Fibroblast of lung (primary cell): ENCODE measurements around the gene ERH. TPM values are rescaled to one million over a fixed set of nuclear protein-coding genes. Genes with fewer than 3 reads are reported as not detected.

Experiments
- DNase-seq, 2 donors: peaks; one replicate each; pipeline versions ENCODE4 v3.0.0 to v3.0.0-alpha.2; 2010; ENCODE audit warnings: low read depth in 2 of 2
- H2AFZ ChIP-seq: 2 replicates; pipeline ENCODE4 v1.5.1; 2012; ENCODE audit warnings: low read length, control low read depth, inconsistent platforms
- H3K27ac ChIP-seq: 2 replicates; pipeline ENCODE4 v1.5.1; 2011; ENCODE audit warnings: low read length, control low read depth; ENCODE audit not compliant: insufficient read depth
- H3K27me3 ChIP-seq: 2 replicates; pipeline ENCODE4 v1.5.1; 2011; ENCODE audit warnings: mild to moderate bottlenecking, low read length; ENCODE audit not compliant: control insufficient read depth, insufficient read depth
- H3K36me3 ChIP-seq: 2 replicates; pipeline ENCODE4 v1.5.1; 2011; ENCODE audit warnings: low read length; ENCODE audit not compliant: control insufficient read depth, insufficient read depth
- H3K4me1 ChIP-seq: 2 replicates; pipeline ENCODE4 v1.5.1; 2011; ENCODE audit warnings: low read length; ENCODE audit not compliant: control insufficient read depth, insufficient read depth; ENCODE audit errors: extremely low read depth
- H3K4me2 ChIP-seq: 2 replicates; pipeline ENCODE4 v1.5.1; 2011; ENCODE audit warnings: low read length, control low read depth; ENCODE audit not compliant: insufficient read depth; ENCODE audit errors: extremely low read depth
- H3K4me3 ChIP-seq, 4 experiments: fragments of 200-600 bp in 1 of 4; sonication (generic) in 1 of 4; replicated peaks in 1 of 4; 2 replicates each; pipeline ENCODE4 v1.5.1; 2011 to 2016; ENCODE audit warnings: low read length in 4 of 4, low read depth in 3 of 4, mild to moderate bottlenecking in 3 of 4, control low read depth in 2 of 4, inconsistent platforms in 1 of 4, mixed read lengths in 1 of 4; ENCODE audit not compliant: insufficient read depth in 1 of 4; ENCODE audit errors: control extremely low read depth in 1 of 4
- H3K79me2 ChIP-seq: 2 replicates; pipeline ENCODE4 v1.5.1; 2012; ENCODE audit warnings: mild to moderate bottlenecking, low read length, inconsistent platforms; ENCODE audit not compliant: control insufficient read depth, insufficient read depth
- H3K9ac ChIP-seq: 2 replicates; pipeline ENCODE4 v1.5.1; 2011; ENCODE audit warnings: mild to moderate bottlenecking, low read length, control low read depth; ENCODE audit not compliant: insufficient read depth
- H3K9me3 ChIP-seq: 2 replicates; pipeline ENCODE4 v1.5.1; 2012; ENCODE audit warnings: low read depth, low read length; ENCODE audit not compliant: control insufficient read depth, insufficient read depth
- H4K20me1 ChIP-seq: 2 replicates; pipeline ENCODE4 v1.5.1; 2011; ENCODE audit warnings: low read length; ENCODE audit not compliant: control insufficient read depth, insufficient read depth; ENCODE audit errors: extremely low read depth
- EZH2 ChIP-seq: IDR thresholded peaks from 2 replicates; pipeline ENCODE4 v1.5.1; 2012; ENCODE audit warnings: low read length, control low read depth, mild to moderate bottlenecking; ENCODE audit errors: missing control alignments
- polyA plus RNA-seq, 2 donors: library from polyadenylated mRNA; depleted of rRNA in 1 of 2; stranded (reverse) in 1 of 2; unstranded in 1 of 2; fragments of >200 nt; gene quantifications; 2 replicates each; pipeline ENCODE4 v1.2.1, GENCODE V29; 2011 to 2012; ENCODE audit warnings: missing spikeins in 1 of 2
- total RNA-seq: library from RNA; depleted of rRNA; stranded (reverse); fragments of >200 nt; gene quantifications from 2 replicates; pipeline ENCODE4 v1.2.1, GENCODE V29; 2014
- TF ChIP-seq, protein P1 (sequence below), 2 donors: IDR thresholded peaks in 1 of 2; conservative IDR thresholded peaks in 1 of 2; 1 replicate in 1 of 2; 2 replicates in 1 of 2; pipeline ENCODE4 v1.5.1; 2011 to 2012; ENCODE audit warnings: low read length in 2 of 2, control low read depth in 1 of 2, inconsistent platforms in 1 of 2, low read depth in 1 of 2, mild to moderate bottlenecking in 1 of 2

ERH gene
- total and polyA plus RNA-seq, 2 donors (not counting 1 experiment from before 2014, with no cell fraction given): 182 to 190 TPM

DNA sequence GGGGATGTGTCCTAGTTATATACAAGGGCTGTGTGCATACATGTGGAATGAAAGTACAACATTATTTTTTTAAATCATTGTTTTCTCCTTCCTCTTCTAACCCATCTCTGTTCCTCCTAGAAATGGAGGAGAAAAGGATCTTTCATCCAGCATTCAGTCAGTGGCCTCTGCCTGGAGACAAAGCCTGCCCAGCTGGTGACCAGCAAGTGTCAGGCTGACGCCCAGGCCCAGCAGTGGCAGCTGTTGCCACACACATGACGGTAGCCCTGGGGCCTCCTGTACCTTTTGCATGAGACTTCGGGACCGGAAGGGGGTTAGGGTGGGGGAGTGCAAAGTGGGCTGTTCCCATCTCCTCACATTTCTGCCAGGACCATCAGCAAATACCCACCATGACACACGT, 46.2 kb downstream of the ERH start:
- H3K9ac ChIP-seq: no peak overlapping the region
- no peak for TF ChIP-seq EZH2
- TF ChIP-seq, protein P1, sequence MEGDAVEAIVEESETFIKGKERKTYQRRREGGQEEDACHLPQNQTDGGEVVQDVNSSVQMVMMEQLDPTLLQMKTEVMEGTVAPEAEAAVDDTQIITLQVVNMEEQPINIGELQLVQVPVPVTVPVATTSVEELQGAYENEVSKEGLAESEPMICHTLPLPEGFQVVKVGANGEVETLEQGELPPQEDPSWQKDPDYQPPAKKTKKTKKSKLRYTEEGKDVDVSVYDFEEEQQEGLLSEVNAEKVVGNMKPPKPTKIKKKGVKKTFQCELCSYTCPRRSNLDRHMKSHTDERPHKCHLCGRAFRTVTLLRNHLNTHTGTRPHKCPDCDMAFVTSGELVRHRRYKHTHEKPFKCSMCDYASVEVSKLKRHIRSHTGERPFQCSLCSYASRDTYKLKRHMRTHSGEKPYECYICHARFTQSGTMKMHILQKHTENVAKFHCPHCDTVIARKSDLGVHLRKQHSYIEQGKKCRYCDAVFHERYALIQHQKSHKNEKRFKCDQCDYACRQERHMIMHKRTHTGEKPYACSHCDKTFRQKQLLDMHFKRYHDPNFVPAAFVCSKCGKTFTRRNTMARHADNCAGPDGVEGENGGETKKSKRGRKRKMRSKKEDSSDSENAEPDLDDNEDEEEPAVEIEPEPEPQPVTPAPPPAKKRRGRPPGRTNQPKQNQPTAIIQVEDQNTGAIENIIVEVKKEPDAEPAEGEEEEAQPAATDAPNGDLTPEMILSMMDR (conservative IDR thresholded peaks at IDR 0.05 in 1 of 2, IDR thresholded peaks at IDR 0.05 in 1 of 2; ENCODE audit: low read depth in 1 of 2, low read length in 2 of 2): no peak
- H3K9me3 ChIP-seq: no peaks in the 10 kb centered on the region
- no peak for DNase-seq
- no peak overlapping the region for H3K27ac ChIP-seq
- no peaks in the 10 kb centered on the region for H4K20me1 ChIP-seq
- H3K4me3 ChIP-seq: no peak overlapping the region
- H3K36me3 ChIP-seq: no peaks in the 10 kb centered on the region
- H3K79me2 ChIP-seq: no peaks in the 10 kb centered on the region
- H3K4me2 ChIP-seq: no peak overlapping the region
- no peaks in the 10 kb centered on the region for H3K27me3 ChIP-seq
- no peak overlapping the region for H2AFZ ChIP-seq
- H3K4me1 ChIP-seq: peaks cover 2% of the 10 kb centered on the region

DNA sequence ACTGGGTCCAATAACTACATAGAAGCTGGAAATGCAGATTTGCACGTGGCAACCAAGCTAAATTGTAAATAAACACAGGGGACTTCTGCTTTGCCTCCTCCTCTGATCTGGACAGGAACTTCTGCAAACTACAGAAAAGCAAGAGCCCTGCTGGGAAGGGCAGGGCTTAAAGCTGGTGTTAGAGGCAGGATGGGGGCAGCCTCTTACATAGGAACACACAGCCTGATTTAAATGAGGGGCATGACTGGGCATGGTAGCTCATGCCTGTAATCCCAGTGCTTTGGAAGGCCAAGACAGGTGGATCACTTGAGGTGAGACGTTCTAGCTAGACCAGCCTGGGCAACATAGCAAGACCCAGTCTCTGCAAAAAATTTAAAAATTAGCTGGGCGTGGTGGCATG, 46.7 kb downstream of the ERH start:
- Histone ChIP-seq H3K4me1 (peaks cover 2% of the 10 kb centered on the region), H3K27me3 (no peaks in the 10 kb centered on the region), H3K9ac (no peak overlapping the region), H3K79me2 (no peaks in the 10 kb centered on the region), H2AFZ (no peak overlapping the region), H3K36me3 (no peaks in the 10 kb centered on the region), H3K4me2 (no peak overlapping the region), H4K20me1 (no peaks in the 10 kb centered on the region), H3K27ac (no peak overlapping the region), H3K9me3 (no peaks in the 10 kb centered on the region), H3K4me3 (no peak overlapping the region)
- TF ChIP-seq, protein P1 (conservative IDR thresholded peaks at IDR 0.05 in 1 of 2, IDR thresholded peaks at IDR 0.05 in 1 of 2; ENCODE audit: low read depth in 1 of 2, low read length in 2 of 2): no peak
- no peak for TF ChIP-seq EZH2
- no peak for DNase-seq

DNA sequence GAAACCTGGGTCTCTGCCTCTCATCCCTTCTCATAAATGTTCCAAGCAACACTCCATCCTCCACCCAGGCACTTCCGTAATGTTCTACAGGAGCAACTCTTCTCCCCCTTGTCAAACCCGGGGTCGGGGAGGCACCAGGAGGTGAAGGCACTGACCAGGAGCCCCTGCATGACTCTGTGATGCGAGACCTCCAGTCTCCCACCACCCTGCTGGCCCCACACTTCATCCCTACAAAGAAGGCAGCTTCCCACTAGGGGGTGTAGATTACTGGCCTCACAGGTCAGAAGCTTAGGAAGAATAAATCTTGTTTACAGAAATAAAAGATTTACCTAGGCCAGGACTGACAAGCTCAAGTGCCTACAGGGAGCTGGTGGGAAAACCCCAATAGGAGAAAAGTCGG, 47.2 kb downstream of the ERH start:
- H3K36me3 ChIP-seq: no peaks in the 10 kb centered on the region
- DNase-seq: no peak
- no peaks in the 10 kb centered on the region for H3K79me2 ChIP-seq
- no peaks in the 10 kb centered on the region for H3K4me1 ChIP-seq
- H3K27me3 ChIP-seq: no peaks in the 10 kb centered on the region
- no peaks in the 10 kb centered on the region for H4K20me1 ChIP-seq
- H3K27ac ChIP-seq: no peak overlapping the region
- no peak overlapping the region for H3K4me3 ChIP-seq
- H3K4me2 ChIP-seq: no peak overlapping the region
- TF ChIP-seq, protein P1 (conservative IDR thresholded peaks at IDR 0.05 in 1 of 2, IDR thresholded peaks at IDR 0.05 in 1 of 2; ENCODE audit: low read depth in 1 of 2, low read length in 2 of 2): no peak
- no peak for TF ChIP-seq EZH2
- no peak overlapping the region for H3K9ac ChIP-seq
- H3K9me3 ChIP-seq: no peaks in the 10 kb centered on the region
- H2AFZ ChIP-seq: no peak overlapping the region
